Nephron (organoid): ENCODE measurements around the gene DOK7.
A peak's percentile ranks its signal among the peaks of the same experiment; 100 is the strongest.

ENCODE experiments used
- H3K27ac Mint-ChIP-seq, 3 experiments: 2 replicates each; pipeline ENCODE4 v1.8.0; 2020; ENCODE audit warnings: mixed read lengths in 3 of 3, mild to moderate bottlenecking in 2 of 3, moderate library complexity in 1 of 3
- H3K27me3 Mint-ChIP-seq: 2 replicates; pipeline ENCODE4 v1.8.0; 2021; ENCODE audit warnings: low read depth, mild to moderate bottlenecking, moderate library complexity, mixed read lengths
- H3K36me3 Mint-ChIP-seq: 2 replicates; pipeline ENCODE4 v1.8.0; 2020; ENCODE audit warnings: low read depth, mixed read lengths
- H3K4me1 Mint-ChIP-seq: 2 replicates; pipeline ENCODE4 v1.8.0; 2020; ENCODE audit warnings: mixed read lengths
- H3K4me3 Mint-ChIP-seq, 3 experiments: 2 replicates each; pipeline ENCODE4 v1.8.0; 2020; ENCODE audit warnings: mild to moderate bottlenecking in 3 of 3, mixed read lengths in 3 of 3, moderate library complexity in 2 of 3
- H3K9me3 Mint-ChIP-seq: 2 replicates; pipeline ENCODE4 v1.8.0; 2020; ENCODE audit warnings: mixed read lengths
- TF ChIP-seq, protein P1 (sequence below), 3 experiments: fragments of 200-600 bp; sonication (generic); IDR thresholded peaks; one replicate each; pipeline ENCODE4 v1.5.0; 2021; ENCODE audit warnings: antibody characterized with exemption in 3 of 3; ENCODE audit not compliant: unreplicated experiment in 3 of 3

Gene DOK7

GRCh38 chr4:3461515-3462291, 1.4 kb upstream of the DOK7 start:
- H3K27ac Mint-ChIP-seq: peak overlapping the region; percentile 79 to 90 (median 85)
- peaks cover 29% of the 10 kb centered on the region for H3K27me3 Mint-ChIP-seq
- H3K4me1 Mint-ChIP-seq: peaks cover 26% of the 10 kb centered on the region
- peaks cover 13% of the 10 kb centered on the region for H3K9me3 Mint-ChIP-seq
- peak overlapping the region in 2 of 3 experiments; percentile 73 to 77 for H3K4me3 Mint-ChIP-seq
- H3K36me3 Mint-ChIP-seq: no peaks in the 10 kb centered on the region
- TF ChIP-seq, protein P1, sequence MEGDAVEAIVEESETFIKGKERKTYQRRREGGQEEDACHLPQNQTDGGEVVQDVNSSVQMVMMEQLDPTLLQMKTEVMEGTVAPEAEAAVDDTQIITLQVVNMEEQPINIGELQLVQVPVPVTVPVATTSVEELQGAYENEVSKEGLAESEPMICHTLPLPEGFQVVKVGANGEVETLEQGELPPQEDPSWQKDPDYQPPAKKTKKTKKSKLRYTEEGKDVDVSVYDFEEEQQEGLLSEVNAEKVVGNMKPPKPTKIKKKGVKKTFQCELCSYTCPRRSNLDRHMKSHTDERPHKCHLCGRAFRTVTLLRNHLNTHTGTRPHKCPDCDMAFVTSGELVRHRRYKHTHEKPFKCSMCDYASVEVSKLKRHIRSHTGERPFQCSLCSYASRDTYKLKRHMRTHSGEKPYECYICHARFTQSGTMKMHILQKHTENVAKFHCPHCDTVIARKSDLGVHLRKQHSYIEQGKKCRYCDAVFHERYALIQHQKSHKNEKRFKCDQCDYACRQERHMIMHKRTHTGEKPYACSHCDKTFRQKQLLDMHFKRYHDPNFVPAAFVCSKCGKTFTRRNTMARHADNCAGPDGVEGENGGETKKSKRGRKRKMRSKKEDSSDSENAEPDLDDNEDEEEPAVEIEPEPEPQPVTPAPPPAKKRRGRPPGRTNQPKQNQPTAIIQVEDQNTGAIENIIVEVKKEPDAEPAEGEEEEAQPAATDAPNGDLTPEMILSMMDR (IDR thresholded peaks at IDR 0.05; ENCODE audit: unreplicated experiment in 3 of 3): no peak

DNA sequence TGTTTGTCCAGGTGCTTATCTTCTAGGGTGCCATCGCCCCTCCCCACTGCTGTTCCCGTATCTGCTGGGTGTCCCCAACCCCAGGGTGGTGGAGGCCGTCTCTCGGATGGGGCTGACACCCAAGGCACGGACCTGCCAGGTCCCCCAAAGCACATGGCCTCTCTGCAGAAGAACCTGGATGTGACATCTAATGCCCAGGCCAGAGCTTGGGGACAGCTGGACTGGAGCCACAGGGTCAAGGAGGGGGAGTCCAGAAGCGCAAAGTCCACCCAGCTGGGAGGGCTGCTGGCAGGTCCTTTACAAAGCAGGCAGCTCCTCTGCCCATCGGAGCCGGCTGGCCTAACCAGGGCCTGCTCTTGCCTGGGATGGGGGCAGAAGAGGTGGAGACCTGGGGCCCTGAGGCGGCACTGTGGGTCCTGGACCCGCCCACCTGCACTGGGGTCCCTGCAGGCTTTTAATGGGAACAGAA, 751 bp upstream of the DOK7 start:
- Mint-ChIP-seq H3K9me3 (peaks cover 9% of the 10 kb centered on the region), H3K4me1 (peaks cover 26% of the 10 kb centered on the region), H3K27me3 (peaks cover 28% of the 10 kb centered on the region), H3K27ac (peak overlapping the region; percentile 75 to 85 (median 79)), H3K4me3 (peak overlapping the region; percentile 62 to 77 (median 73)), H3K36me3 (no peaks in the 10 kb centered on the region)
- TF ChIP-seq, protein P1 (IDR thresholded peaks at IDR 0.05; ENCODE audit: unreplicated experiment in 3 of 3): no peak

- peak overlapping the region in 2 of 3 experiments; percentile 75 to 83 for H3K4me3 Mint-ChIP-seq
- peaks cover 6% of the 10 kb centered on the region for H3K9me3 Mint-ChIP-seq
- H3K27ac Mint-ChIP-seq: no peak overlapping the region
- H3K4me1 Mint-ChIP-seq: peaks cover 22% of the 10 kb centered on the region
- no peaks in the 10 kb centered on the region for H3K36me3 Mint-ChIP-seq
- peaks cover 25% of the 10 kb centered on the region for H3K27me3 Mint-ChIP-seq
- TF ChIP-seq, protein P1 (IDR thresholded peaks at IDR 0.05; ENCODE audit: unreplicated experiment in 3 of 3): no peak
Measured at GRCh38 chr4:3463556-3464348, 646 bp downstream of the DOK7 start.

DNA sequence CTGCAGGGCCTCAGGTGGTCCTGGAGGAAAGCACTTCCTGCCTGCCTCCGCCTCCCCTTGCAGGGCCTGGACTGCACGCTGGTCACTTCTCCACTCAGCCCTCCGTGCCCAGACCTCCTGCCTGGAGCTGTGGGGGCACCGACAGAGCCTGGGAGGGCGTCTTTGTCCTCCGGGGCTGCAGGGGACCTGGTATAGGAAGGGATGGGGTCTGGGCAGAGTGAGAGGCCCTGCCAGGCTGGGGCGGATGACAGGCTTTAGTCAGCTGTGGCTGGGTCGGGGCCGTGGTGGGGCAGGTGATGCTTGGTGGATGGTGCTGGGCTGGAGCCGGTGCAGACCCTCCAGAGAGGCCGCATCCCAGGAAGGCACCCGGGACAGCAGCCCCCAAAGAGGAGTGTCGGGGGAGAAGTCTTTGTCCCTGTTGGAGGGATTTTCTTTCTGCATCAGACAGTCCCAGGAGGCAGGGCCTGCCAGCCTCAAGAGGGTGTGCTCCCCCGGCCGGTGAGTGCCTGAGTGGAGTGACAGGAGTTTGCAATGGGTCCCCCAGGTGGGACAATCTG, 1.3 kb downstream of the DOK7 start:
- TF ChIP-seq, protein P1 (IDR thresholded peaks at IDR 0.05; ENCODE audit: unreplicated experiment in 3 of 3): no peak
- Mint-ChIP-seq H3K4me1 (peaks cover 21% of the 10 kb centered on the region), H3K9me3 (peaks cover 6% of the 10 kb centered on the region), H3K36me3 (no peaks in the 10 kb centered on the region), H3K4me3 (peak overlapping the region; percentile 44 to 83 (median 75)), H3K27me3 (peaks cover 23% of the 10 kb centered on the region), H3K27ac (no peak overlapping the region)

DNA sequence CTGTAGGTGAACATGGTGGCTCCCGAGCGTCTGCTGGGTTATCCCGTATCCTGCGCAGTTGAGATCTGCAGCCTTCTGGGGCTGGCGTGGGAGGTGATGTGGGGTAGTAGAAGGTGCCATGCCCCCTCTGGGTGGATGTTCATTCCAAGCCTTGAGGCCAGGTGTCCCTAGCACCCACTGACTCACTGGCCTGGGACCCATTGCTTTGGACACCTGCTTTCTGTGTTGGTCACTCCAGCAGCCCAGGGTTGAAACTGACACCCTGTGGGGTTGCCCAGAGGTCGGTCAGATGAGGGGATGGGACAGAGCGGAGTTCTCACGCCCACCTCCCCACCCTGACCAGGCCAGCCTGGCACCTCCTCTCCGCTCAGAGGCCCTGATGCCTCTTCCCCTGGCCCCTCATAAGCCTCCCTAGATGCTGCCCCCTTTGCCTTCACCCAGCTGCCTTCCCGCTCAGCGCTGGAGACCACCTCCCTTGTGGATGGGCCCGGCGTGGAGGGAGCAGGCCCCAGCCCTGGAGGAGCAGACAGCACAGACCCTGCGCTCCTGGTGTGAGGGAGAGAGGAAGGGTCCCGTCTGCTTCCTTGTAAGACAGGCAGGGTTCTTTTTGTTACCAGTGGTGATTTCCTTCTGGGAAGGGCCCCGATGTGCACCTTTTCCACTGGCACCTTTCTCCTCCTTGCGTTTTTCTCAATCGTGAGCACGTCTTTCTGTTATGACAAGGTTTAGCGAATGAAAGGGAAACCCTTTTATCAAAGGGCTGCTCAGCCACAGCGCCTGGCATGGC, 2.0 kb downstream of the DOK7 start:
- H3K4me1 Mint-ChIP-seq: peaks cover 21% of the 10 kb centered on the region
- TF ChIP-seq, protein P1 (IDR thresholded peaks at IDR 0.05; ENCODE audit: unreplicated experiment in 3 of 3): no peak
- H3K27me3 Mint-ChIP-seq: peaks cover 19% of the 10 kb centered on the region
- H3K27ac Mint-ChIP-seq: no peak overlapping the region
- H3K9me3 Mint-ChIP-seq: peaks cover 1% of the 10 kb centered on the region
- peak overlapping the region in 2 of 3 experiments; percentile 75 to 83 for H3K4me3 Mint-ChIP-seq
- H3K36me3 Mint-ChIP-seq: no peaks in the 10 kb centered on the region
